ENCODE measurements around the gene FAM13A.

The FAM13A gene

DNA sequence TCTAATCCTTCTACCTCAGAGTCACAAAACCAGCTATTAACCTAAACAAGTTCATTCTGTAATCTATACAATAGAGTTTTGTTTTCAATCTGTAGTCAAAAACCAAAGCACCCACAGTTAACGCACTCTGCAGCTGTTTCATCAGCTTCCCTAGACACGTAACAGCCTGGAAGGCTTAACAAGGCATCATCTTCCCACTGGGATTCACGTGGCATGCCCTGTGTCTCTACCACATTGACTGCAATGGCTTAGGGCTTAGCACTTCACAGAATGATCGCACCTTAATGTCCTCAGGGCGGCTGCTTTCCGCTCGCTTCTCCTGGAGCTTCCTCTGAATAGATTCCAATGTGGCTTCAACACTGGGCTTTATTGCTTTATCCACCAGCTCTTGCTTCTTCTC, 309.6 kb downstream of the FAM13A start:
- Histone ChIP-seq H3K4me3 (ENCODE audit: low read depth in 1 of 2, low read length in 1 of 2) (no peak overlapping the region), H3K27me3 (no peaks in the 10 kb centered on the region), H3K27ac (no peak overlapping the region), H3K9me3 (no peaks in the 10 kb centered on the region), H3K36me3 (no peaks in the 10 kb centered on the region), H3K4me1 (ENCODE audit: control insufficient read depth in 1 of 2, insufficient read depth in 1 of 2, low read depth in 1 of 2, low read length in 1 of 2) (no peaks in the 10 kb centered on the region)
- TF ChIP-seq, protein P1, sequence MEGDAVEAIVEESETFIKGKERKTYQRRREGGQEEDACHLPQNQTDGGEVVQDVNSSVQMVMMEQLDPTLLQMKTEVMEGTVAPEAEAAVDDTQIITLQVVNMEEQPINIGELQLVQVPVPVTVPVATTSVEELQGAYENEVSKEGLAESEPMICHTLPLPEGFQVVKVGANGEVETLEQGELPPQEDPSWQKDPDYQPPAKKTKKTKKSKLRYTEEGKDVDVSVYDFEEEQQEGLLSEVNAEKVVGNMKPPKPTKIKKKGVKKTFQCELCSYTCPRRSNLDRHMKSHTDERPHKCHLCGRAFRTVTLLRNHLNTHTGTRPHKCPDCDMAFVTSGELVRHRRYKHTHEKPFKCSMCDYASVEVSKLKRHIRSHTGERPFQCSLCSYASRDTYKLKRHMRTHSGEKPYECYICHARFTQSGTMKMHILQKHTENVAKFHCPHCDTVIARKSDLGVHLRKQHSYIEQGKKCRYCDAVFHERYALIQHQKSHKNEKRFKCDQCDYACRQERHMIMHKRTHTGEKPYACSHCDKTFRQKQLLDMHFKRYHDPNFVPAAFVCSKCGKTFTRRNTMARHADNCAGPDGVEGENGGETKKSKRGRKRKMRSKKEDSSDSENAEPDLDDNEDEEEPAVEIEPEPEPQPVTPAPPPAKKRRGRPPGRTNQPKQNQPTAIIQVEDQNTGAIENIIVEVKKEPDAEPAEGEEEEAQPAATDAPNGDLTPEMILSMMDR (IDR thresholded peaks at IDR 0.05): no peak

- Histone ChIP-seq H3K4me1 (ENCODE audit: control insufficient read depth in 1 of 2, insufficient read depth in 1 of 2, low read depth in 1 of 2, low read length in 1 of 2) (no peaks in the 10 kb centered on the region), H3K9me3 (no peaks in the 10 kb centered on the region), H3K27me3 (no peaks in the 10 kb centered on the region), H3K36me3 (no peaks in the 10 kb centered on the region), H3K4me3 (ENCODE audit: low read depth in 1 of 2, low read length in 1 of 2) (no peak overlapping the region), H3K27ac (no peak overlapping the region)
- TF ChIP-seq, protein P1 (IDR thresholded peaks at IDR 0.05): no peak
These were observed 310.8 kb downstream of the FAM13A start for GRCh38 chr4:88746206-88746605.

DNA sequence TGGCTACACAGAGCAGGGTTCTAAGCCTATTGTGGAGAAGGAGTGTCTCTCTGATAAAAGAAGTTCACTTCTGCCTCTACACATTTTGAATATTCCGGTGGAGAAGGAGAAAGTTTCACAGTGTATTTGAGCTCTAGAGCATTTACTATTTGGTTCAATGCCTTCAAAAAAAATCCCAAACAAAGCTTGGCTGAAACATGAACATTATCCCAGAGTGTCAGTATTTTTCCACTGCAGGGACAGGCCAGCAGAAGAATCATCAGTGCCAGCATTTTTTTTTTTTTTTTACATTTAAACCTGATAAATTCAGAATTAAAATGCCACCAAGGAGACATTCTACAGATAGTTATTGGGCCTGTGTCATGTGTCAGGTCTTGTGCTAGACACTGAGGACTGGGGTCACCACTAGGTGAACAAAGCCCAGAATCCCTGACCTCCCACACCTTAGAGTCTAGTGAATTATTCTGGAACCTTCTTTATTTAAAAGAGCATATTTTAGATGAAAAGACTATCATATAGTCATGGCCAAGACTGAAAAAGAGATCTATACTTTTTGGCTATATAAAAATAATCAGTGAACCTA, 311.3 kb downstream of the FAM13A start:
- no peaks in the 10 kb centered on the region for H3K36me3 ChIP-seq
- no peak overlapping the region for H3K4me3 ChIP-seq (ENCODE audit: low read depth in 1 of 2, low read length in 1 of 2)
- H3K9me3 ChIP-seq: no peaks in the 10 kb centered on the region
- H3K4me1 ChIP-seq (ENCODE audit: control insufficient read depth in 1 of 2, insufficient read depth in 1 of 2, low read depth in 1 of 2, low read length in 1 of 2): no peaks in the 10 kb centered on the region
- H3K27ac ChIP-seq: no peak overlapping the region
- TF ChIP-seq, protein P1 (IDR thresholded peaks at IDR 0.05): no peak
- H3K27me3 ChIP-seq: no peaks in the 10 kb centered on the region

DNA sequence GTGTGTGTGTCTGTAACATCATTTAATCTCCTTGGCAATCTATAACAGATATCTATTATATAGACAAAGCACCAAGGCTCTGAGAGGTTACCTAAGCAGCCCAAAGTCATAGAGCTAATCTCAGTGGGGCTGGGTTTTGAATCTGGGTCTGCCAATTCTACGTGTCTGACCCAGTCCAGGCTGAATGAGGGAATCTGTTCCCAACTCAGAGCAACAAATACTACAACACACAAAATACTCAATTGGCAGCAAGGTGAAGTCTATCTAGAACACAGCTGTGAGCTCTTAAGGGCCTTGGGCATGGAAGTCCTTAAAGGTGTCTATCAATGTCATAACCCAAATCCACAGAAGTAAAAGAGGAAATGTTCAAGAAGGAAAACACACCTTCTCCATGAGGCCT, 311.8 kb downstream of the FAM13A start:
- no peak overlapping the region for H3K4me3 ChIP-seq (ENCODE audit: low read depth in 1 of 2, low read length in 1 of 2)
- no peaks in the 10 kb centered on the region for H3K36me3 ChIP-seq
- H3K27ac ChIP-seq: no peak overlapping the region
- TF ChIP-seq, protein P1 (IDR thresholded peaks at IDR 0.05): no peak
- no peaks in the 10 kb centered on the region for H3K9me3 ChIP-seq
- no peaks in the 10 kb centered on the region for H3K4me1 ChIP-seq (ENCODE audit: control insufficient read depth in 1 of 2, insufficient read depth in 1 of 2, low read depth in 1 of 2, low read length in 1 of 2)
- no peaks in the 10 kb centered on the region for H3K27me3 ChIP-seq

DNA sequence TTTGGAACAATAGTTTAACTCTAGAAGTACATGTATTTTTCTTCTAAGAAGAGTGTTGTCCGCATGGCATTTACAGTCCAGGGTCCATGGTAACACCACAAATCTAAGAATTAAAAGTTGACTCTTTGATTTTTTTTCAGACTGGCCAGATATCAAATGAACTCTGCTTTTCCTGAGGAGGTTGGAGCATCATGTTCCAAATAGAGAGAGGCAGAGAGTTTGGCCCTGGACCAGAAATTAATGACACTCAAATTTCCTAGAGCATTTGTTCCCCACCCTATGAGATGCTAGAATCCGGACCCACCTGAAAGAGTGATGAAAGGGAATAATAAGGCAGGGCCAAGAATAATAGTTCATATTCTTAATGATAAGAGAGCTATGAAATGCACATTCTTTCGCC, 312.4 kb downstream of the FAM13A start:
- TF ChIP-seq, protein P1 (IDR thresholded peaks at IDR 0.05): no peak
- Histone ChIP-seq H3K36me3 (no peaks in the 10 kb centered on the region), H3K4me1 (ENCODE audit: control insufficient read depth in 1 of 2, insufficient read depth in 1 of 2, low read depth in 1 of 2, low read length in 1 of 2) (no peaks in the 10 kb centered on the region), H3K27me3 (no peaks in the 10 kb centered on the region), H3K9me3 (no peaks in the 10 kb centered on the region), H3K4me3 (ENCODE audit: low read depth in 1 of 2, low read length in 1 of 2) (no peak overlapping the region), H3K27ac (no peak overlapping the region)

DNA sequence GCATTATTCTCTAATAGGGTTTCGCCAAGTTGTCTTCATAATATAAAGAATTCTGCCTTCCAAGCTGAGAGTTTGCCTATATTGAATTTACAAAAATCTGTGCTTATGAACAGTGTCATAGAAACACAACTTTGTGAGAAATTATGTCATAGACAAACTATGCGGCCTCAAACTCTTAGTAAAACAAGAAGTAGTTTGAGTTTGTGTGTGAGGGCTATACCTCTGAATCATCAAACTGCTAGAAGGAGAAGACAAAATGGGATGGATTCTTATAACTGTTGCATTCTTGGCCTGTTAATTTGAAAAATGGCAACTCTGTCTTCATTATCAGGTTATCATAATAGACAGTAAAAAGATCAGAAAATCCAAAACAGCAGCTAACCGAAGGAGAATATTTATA, 313.3 kb downstream of the FAM13A start:
- TF ChIP-seq, protein P1 (IDR thresholded peaks at IDR 0.05): no peak
- H3K27me3 ChIP-seq: no peaks in the 10 kb centered on the region
- H3K36me3 ChIP-seq: no peaks in the 10 kb centered on the region
- no peak overlapping the region for H3K4me3 ChIP-seq (ENCODE audit: low read depth in 1 of 2, low read length in 1 of 2)
- no peak overlapping the region for H3K27ac ChIP-seq
- no peaks in the 10 kb centered on the region for H3K9me3 ChIP-seq
- no peaks in the 10 kb centered on the region for H3K4me1 ChIP-seq (ENCODE audit: control insufficient read depth in 1 of 2, insufficient read depth in 1 of 2, low read depth in 1 of 2, low read length in 1 of 2)

All from neutrophil (primary cell).